Smooth muscle cell (in vitro differentiated cells): ENCODE measurements around the gene KLF15. TPM values are rescaled to one million over a fixed set of nuclear protein-coding genes. Genes with fewer than 3 reads are reported as not detected.

Experiments used
- DNase-seq: peaks from one replicate; lab custom pipeline; 2025; ENCODE audit not compliant: unreplicated experiment; lab: John Stamatoyannopoulos, UW
- H2AFZ ChIP-seq: fragments of 200-600 bp; sonication (generic); 2 replicates; pipeline ENCODE4 v1.6.0; 2016; ENCODE audit warnings: antibody characterized with exemption, low read depth, mild to moderate bottlenecking
- H3F3A ChIP-seq: fragments of 200-600 bp; sonication (generic); 2 replicates; pipeline ENCODE4 v1.6.0; 2017; ENCODE audit warnings: antibody characterized with exemption, low read depth
- H3K27ac ChIP-seq: fragments of 200-600 bp; sonication (generic); 2 replicates; pipeline ENCODE4 v1.5.1; 2016; ENCODE audit warnings: low read depth, mild to moderate bottlenecking
- H3K27me3 ChIP-seq: fragments of 200-600 bp; sonication (generic); 2 replicates; pipeline ENCODE4 v1.6.1; 2016; ENCODE audit warnings: low read depth, mild to moderate bottlenecking
- H3K36me3 ChIP-seq: fragments of 200-600 bp; sonication (generic); 2 replicates; pipeline ENCODE4 v1.5.1; 2016; ENCODE audit warnings: low read depth
- H3K4me1 ChIP-seq: fragments of 200-600 bp; sonication (generic); 2 replicates; pipeline ENCODE4 v1.5.1; 2016; ENCODE audit warnings: low read depth
- H3K4me2 ChIP-seq: fragments of 200-600 bp; sonication (generic); 2 replicates; pipeline ENCODE4 v1.6.0; 2016; ENCODE audit warnings: mild to moderate bottlenecking
- H3K4me3 ChIP-seq: fragments of 200-600 bp; sonication (generic); 2 replicates; pipeline ENCODE4 v1.5.1; 2016; ENCODE audit warnings: mild to moderate bottlenecking
- H3K79me2 ChIP-seq: fragments of 200-600 bp; sonication (generic); 2 replicates; pipeline ENCODE4 v1.6.0; 2016; ENCODE audit warnings: low read depth, mild to moderate bottlenecking
- H3K9ac ChIP-seq: fragments of 200-600 bp; sonication (generic); 2 replicates; pipeline ENCODE4 v1.6.0; 2016; ENCODE audit warnings: low read depth
- H3K9me3 ChIP-seq: fragments of 200-600 bp; sonication (generic); replicated peaks from 2 replicates; pipeline ENCODE4 v1.5.1; 2016; ENCODE audit warnings: low read depth
- H4K20me1 ChIP-seq: fragments of 200-600 bp; sonication (generic); 2 replicates; pipeline ENCODE4 v1.6.0; 2016; ENCODE audit warnings: low read depth
- CTCF ChIP-seq: fragments of 200-600 bp; sonication (generic); IDR thresholded peaks from 2 replicates; pipeline ENCODE4 v1.5.1; 2017; ENCODE audit warnings: borderline replicate concordance, mild to moderate bottlenecking, antibody characterized with exemption; ENCODE audit not compliant: insufficient read depth, poor library complexity, severe bottlenecking
- WGBS: methylation state at CpG from one replicate; pipeline ENCODE4 v1.1.7; 2016; ENCODE audit warnings: low lambda C conversion rate; 5-methylcytosine and 5-hydroxymethylcytosine counted together
- polyA plus RNA-seq: library from polyadenylated mRNA; unstranded; fragments of >200 nt; fragmentation: Nextera tagmentation; extraction: Ambion mirVana; gene quantifications from 2 replicates; pipeline ENCODE4 v1.2.1, GENCODE V29; 2016
- total RNA-seq: library from RNA; depleted of rRNA; stranded (reverse); fragments of >200 nt; gene quantifications from 2 replicates; pipeline ENCODE4 v1.2.3, GENCODE V29; 2014

KLF15 gene
- total and polyA plus RNA-seq, 2 experiments from 2014 or later: not detected

DNA sequence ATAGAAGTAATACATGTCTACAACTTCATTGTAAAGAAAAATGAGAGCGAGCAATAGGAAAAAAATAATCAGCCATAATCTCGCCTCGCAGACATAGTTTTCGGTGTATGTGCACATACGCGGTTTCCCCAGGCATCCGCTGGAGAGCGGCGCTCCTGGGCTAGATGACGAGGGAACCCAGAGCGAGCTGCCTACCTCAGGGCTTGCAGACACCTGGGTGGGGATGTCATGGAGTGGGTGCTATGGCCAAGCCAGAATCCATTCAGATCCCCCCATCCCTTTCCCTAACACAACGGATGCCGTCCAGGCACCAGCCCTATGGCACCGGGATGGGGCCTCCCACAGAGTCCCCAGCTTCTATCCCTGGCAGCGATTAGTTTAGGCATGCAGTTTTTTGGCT, 33.0 kb upstream of the KLF15 start:
- no peak for TF ChIP-seq CTCF
- no peaks in the 10 kb centered on the region for H4K20me1 ChIP-seq
- no peaks in the 10 kb centered on the region for H3F3A ChIP-seq
- no peak for DNase-seq
- no peak overlapping the region for H3K4me3 ChIP-seq
- 96% methylated on average over 15 of the region's 15 CpGs for WGBS
- H3K4me1 ChIP-seq: peaks cover 6% of the 10 kb centered on the region
- no peak overlapping the region for H3K27ac ChIP-seq
- peaks cover 3% of the 10 kb centered on the region for H3K27me3 ChIP-seq
- no peaks in the 10 kb centered on the region for H3K79me2 ChIP-seq
- no peaks in the 10 kb centered on the region for H3K9me3 ChIP-seq
- H2AFZ ChIP-seq: no peak overlapping the region
- no peaks in the 10 kb centered on the region for H3K36me3 ChIP-seq
- no peak overlapping the region for H3K9ac ChIP-seq
- H3K4me2 ChIP-seq: no peak overlapping the region

DNA sequence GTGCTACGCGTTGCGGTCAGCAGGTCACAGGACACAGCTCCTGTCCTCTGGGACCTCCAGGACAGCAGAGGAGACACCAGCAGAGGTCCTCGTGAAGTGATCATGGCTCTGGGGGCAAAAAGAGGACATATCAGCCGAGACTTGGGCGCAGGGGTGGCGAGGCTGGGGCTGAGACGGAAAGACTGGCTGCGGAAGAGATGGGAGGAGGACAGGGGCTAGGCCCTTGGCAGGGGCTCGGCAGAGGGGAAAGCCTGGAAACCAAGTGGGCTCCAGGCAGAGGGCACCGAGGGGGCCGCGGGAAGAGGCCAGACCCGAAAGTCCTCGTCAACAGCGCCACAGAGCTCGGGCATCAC, 32.6 kb upstream of the KLF15 start:
- Histone ChIP-seq H3K27me3 (no peaks in the 10 kb centered on the region), H3K4me1 (peaks cover 5% of the 10 kb centered on the region), H3K9ac (no peak overlapping the region), H3K9me3 (no peaks in the 10 kb centered on the region), H3K79me2 (no peaks in the 10 kb centered on the region), H3K27ac (no peak overlapping the region), H3K4me3 (no peak overlapping the region), H4K20me1 (no peaks in the 10 kb centered on the region), H3K4me2 (no peak overlapping the region), H3F3A (no peaks in the 10 kb centered on the region), H3K36me3 (no peaks in the 10 kb centered on the region), H2AFZ (peak overlapping the region; percentile 35)
- TF ChIP-seq CTCF: no peak
- WGBS: 78% methylated on average over 16 of the region's 17 CpGs
- no peak for DNase-seq

- Histone ChIP-seq H3K79me2 (no peaks in the 10 kb centered on the region), H2AFZ (peak overlapping the region; percentile 94), H3K4me3 (peak overlapping the region; percentile 48), H3K9me3 (no peaks in the 10 kb centered on the region), H3K9ac (peak overlapping the region; percentile 45), H3K27me3 (no peaks in the 10 kb centered on the region), H3K4me2 (peak overlapping the region; percentile 92), H3K4me1 (peaks cover under 1% of the 10 kb centered on the region), H3F3A (no peaks in the 10 kb centered on the region), H4K20me1 (no peaks in the 10 kb centered on the region), H3K36me3 (no peaks in the 10 kb centered on the region), H3K27ac (no peak overlapping the region)
- 7% methylated on average over 46 of the region's 58 CpGs for WGBS
- peak; percentile 36 for DNase-seq
- peak; percentile 93 for TF ChIP-seq CTCF
Measured at GRCh38 chr3:126389112-126389793, 32.0 kb upstream of the KLF15 start.

GRCh38 chr3:126381966-126382365, 24.8 kb upstream of the KLF15 start:
- Histone ChIP-seq H3K9me3 (no peaks in the 10 kb centered on the region), H3F3A (no peaks in the 10 kb centered on the region), H3K36me3 (no peaks in the 10 kb centered on the region), H3K27me3 (no peaks in the 10 kb centered on the region), H3K79me2 (no peaks in the 10 kb centered on the region), H2AFZ (no peak overlapping the region), H4K20me1 (no peaks in the 10 kb centered on the region), H3K27ac (no peak overlapping the region), H3K9ac (no peak overlapping the region), H3K4me3 (no peak overlapping the region), H3K4me2 (no peak overlapping the region), H3K4me1 (no peaks in the 10 kb centered on the region)
- 23% methylated on average over 2 of the region's 2 CpGs for WGBS
- no peak for TF ChIP-seq CTCF
- no peak for DNase-seq
